WTC11 (cell line): ENCODE measurements around the gene NLE1. TPM values are rescaled to one million over a fixed set of nuclear protein-coding genes. Genes with fewer than 3 reads are reported as not detected.

Source experiments
- ATAC-seq: fragments of 200-7000 bp; cut with Tn5 transposase; 2 replicates; pipeline ENCODE4 v1.10.0; 2021; ENCODE audit warnings: mild to moderate bottlenecking, moderate library complexity
- CTCF ChIA-PET: fragments of 300-600 bp; sonication (Branson Sonifier 250); formaldehyde crosslinking; loops from one replicate; lab custom pipeline; 2021; ENCODE audit warnings: antibody characterized with exemption; lab: Charles Lee
- POLR2A ChIA-PET: fragments of 350-600 bp; sonication (Branson Sonifier 250); formaldehyde crosslinking; loops from one replicate; lab custom pipeline; 2021; ENCODE audit warnings: antibody characterized with exemption; lab: Charles Lee
- DNase-seq: peaks from one replicate; pipeline ENCODE4 v3.0.0; 2021; ENCODE audit warnings: low spot score
- H3K27ac Mint-ChIP-seq: 2 replicates; pipeline ENCODE4 v1.8.0; 2021; ENCODE audit warnings: mixed read lengths
- H3K27me3 Mint-ChIP-seq: 2 replicates; pipeline ENCODE4 v1.8.0; 2021; ENCODE audit warnings: low read depth, mild to moderate bottlenecking, moderate library complexity, mixed read lengths
- H3K36me3 Mint-ChIP-seq: 2 replicates; pipeline ENCODE4 v1.8.0; 2021; ENCODE audit warnings: mixed read lengths
- H3K4me1 Mint-ChIP-seq: 2 replicates; pipeline ENCODE4 v1.8.0; 2022; ENCODE audit warnings: mixed read lengths
- H3K4me3 Mint-ChIP-seq: 2 replicates; pipeline ENCODE4 v1.8.0; 2021; ENCODE audit warnings: mild to moderate bottlenecking, moderate library complexity, mixed read lengths
- H3K9me3 Mint-ChIP-seq: 2 replicates; pipeline ENCODE4 v1.8.0; 2021; ENCODE audit warnings: mixed read lengths
- FOXJ3 ChIP-seq: sonication (generic); formaldehyde crosslinking; IDR thresholded peaks from 2 replicates; pipeline ENCODE4 v1.9.0; 2021; ENCODE audit warnings: missing genetic modification reagents, mild to moderate bottlenecking, borderline replicate concordance
- MYBL2 ChIP-seq: sonication (generic); formaldehyde crosslinking; IDR thresholded peaks from 2 replicates; pipeline ENCODE4 v1.8.1; 2023; ENCODE audit warnings: mild to moderate bottlenecking, moderate library complexity, missing genetic modification reagents
- NFE2L1 ChIP-seq: sonication (generic); formaldehyde crosslinking; IDR thresholded peaks from 2 replicates; pipeline ENCODE4 v1.8.1; 2023; ENCODE audit warnings: missing genetic modification reagents
- OVOL2 ChIP-seq: fragments of 250-450 bp; sonication (Bioruptor Pico); IDR thresholded peaks from 2 replicates; pipeline ENCODE4 v1.9.0; 2021; ENCODE audit warnings: mild to moderate bottlenecking, borderline replicate concordance
- SOX15 ChIP-seq: fragments of 250-450 bp; sonication (Bioruptor Pico); IDR thresholded peaks from 2 replicates; pipeline ENCODE4 v1.9.0; 2021; ENCODE audit warnings: mild to moderate bottlenecking
- ZNF263 ChIP-seq: sonication (generic); formaldehyde crosslinking; IDR thresholded peaks from 2 replicates; pipeline ENCODE4 v1.8.1; 2022; ENCODE audit warnings: low read depth, mild to moderate bottlenecking, moderate library complexity, missing genetic modification reagents
- ZNF317 ChIP-seq: sonication (generic); formaldehyde crosslinking; IDR thresholded peaks from 2 replicates; pipeline ENCODE4 v1.8.1; 2023; ENCODE audit warnings: low read depth, mild to moderate bottlenecking, moderate library complexity, missing genetic modification reagents, borderline replicate concordance
- ZNF416 ChIP-seq: fragments of 250-450 bp; sonication (Bioruptor Pico); IDR thresholded peaks from 2 replicates; pipeline ENCODE4 v1.9.0; 2021; ENCODE audit warnings: mild to moderate bottlenecking, inconsistent platforms
- ZNF512 ChIP-seq: sonication (generic); formaldehyde crosslinking; IDR thresholded peaks from 2 replicates; pipeline ENCODE4 v1.8.1; 2022; ENCODE audit warnings: missing genetic modification reagents, borderline replicate concordance
- total RNA-seq: library from RNA; stranded (reverse); gene quantifications from 3 replicates; pipeline ENCODE4 v1.2.3, GENCODE V29; 2021
- TF ChIP-seq, protein P1 (sequence below): sonication (generic); formaldehyde crosslinking; IDR thresholded peaks from 2 replicates; pipeline ENCODE4 v1.8.1; 2022; ENCODE audit warnings: low read depth, missing genetic modification reagents, borderline replicate concordance
- TF ChIP-seq, protein P2 (sequence below): fragments of 250-450 bp; sonication (Bioruptor Pico); IDR thresholded peaks from 2 replicates; pipeline ENCODE4 v1.8.0; 2021; ENCODE audit warnings: mild to moderate bottlenecking
- TF ChIP-seq, protein P3 (sequence below): sonication (generic); formaldehyde crosslinking; IDR thresholded peaks from 2 replicates; pipeline ENCODE4 v1.8.1; 2022; ENCODE audit warnings: mild to moderate bottlenecking, missing genetic modification reagents, moderate library complexity, borderline replicate concordance
- TF ChIP-seq, protein P4 (sequence below): sonication (generic); formaldehyde crosslinking; IDR thresholded peaks from 2 replicates; pipeline ENCODE4 v1.8.0; 2023; ENCODE audit warnings: missing genetic modification reagents, mild to moderate bottlenecking, borderline replicate concordance
- TF ChIP-seq, protein P5 (sequence below): sonication (generic); formaldehyde crosslinking; IDR thresholded peaks from 2 replicates; pipeline ENCODE4 v1.8.0; 2022; ENCODE audit warnings: mild to moderate bottlenecking, missing genetic modification reagents

Gene NLE1
- total RNA-seq, 1 experiment from 2014 or later, result 52.2 TPM

- TF ChIP-seq, protein P1, sequence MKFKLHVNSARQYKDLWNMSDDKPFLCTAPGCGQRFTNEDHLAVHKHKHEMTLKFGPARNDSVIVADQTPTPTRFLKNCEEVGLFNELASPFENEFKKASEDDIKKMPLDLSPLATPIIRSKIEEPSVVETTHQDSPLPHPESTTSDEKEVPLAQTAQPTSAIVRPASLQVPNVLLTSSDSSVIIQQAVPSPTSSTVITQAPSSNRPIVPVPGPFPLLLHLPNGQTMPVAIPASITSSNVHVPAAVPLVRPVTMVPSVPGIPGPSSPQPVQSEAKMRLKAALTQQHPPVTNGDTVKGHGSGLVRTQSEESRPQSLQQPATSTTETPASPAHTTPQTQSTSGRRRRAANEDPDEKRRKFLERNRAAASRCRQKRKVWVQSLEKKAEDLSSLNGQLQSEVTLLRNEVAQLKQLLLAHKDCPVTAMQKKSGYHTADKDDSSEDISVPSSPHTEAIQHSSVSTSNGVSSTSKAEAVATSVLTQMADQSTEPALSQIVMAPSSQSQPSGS, result no peak
- no peak for TF ChIP-seq ZNF512 (CRISPR knock-in tag)
- TF ChIP-seq ZNF263, result no peak
- no peak for TF ChIP-seq SOX15 (CRISPR knock-in tag)
- TF ChIP-seq FOXJ3, result no peak
- no peak for TF ChIP-seq MYBL2 (CRISPR knock-in tag)
- TF ChIP-seq ZNF416, result no peak
- TF ChIP-seq NFE2L1, result no peak
- TF ChIP-seq, protein P2, sequence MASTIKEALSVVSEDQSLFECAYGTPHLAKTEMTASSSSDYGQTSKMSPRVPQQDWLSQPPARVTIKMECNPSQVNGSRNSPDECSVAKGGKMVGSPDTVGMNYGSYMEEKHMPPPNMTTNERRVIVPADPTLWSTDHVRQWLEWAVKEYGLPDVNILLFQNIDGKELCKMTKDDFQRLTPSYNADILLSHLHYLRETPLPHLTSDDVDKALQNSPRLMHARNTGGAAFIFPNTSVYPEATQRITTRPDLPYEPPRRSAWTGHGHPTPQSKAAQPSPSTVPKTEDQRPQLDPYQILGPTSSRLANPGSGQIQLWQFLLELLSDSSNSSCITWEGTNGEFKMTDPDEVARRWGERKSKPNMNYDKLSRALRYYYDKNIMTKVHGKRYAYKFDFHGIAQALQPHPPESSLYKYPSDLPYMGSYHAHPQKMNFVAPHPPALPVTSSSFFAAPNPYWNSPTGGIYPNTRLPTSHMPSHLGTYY, result no peak
- no peak for TF ChIP-seq OVOL2 (CRISPR knock-in tag)
Observed at GRCh38 chr17:35082073-35082657, 59.9 kb downstream of the NLE1 start (continued).

DNA sequence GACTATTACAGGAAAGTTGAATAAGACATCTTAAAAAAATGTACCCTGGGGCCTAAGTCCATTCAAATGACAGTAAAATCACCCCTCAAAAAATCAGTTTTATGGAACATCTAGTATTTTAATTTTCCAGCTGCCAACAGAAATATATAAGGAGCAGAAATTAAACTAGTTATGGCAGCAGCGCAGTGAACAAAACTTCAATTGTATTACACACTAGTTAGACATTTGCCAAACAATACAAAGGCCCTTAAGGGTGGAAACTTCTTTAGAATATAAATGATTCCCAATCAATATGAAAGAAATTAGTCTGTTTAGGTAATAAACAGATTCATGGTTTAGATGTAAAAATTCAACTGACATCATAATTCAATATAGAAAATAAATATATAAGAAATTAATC lies 60.5 kb downstream of the NLE1 start:
- Mint-ChIP-seq H3K27ac (no peak overlapping the region; the same call in 1 of the 2 replicates), H3K27me3 (no peaks in the 10 kb centered on the region), H3K4me3 (no peak overlapping the region), H3K4me1 (peaks cover 59% of the 10 kb centered on the region), H3K36me3 (no peaks in the 10 kb centered on the region), H3K9me3 (no peaks in the 10 kb centered on the region)
- DNase-seq (no peak), ATAC-seq (no peak)
- CTCF ChIA-PET, result interaction anchor here (0.6 to 2.2 kb wide), 3 partner anchors 8 to 64 kb away, joined by 3 to 7 read pairs (median 4); no protein-coding TSS in a partner anchor
- POLR2A ChIA-PET, result interaction anchor here (0.6 kb wide), 1 partner anchor 18 kb away, joined by 5 read pairs; no protein-coding TSS in a partner anchor
- no peak for TF ChIP-seq ZNF317
- TF ChIP-seq, protein P3, sequence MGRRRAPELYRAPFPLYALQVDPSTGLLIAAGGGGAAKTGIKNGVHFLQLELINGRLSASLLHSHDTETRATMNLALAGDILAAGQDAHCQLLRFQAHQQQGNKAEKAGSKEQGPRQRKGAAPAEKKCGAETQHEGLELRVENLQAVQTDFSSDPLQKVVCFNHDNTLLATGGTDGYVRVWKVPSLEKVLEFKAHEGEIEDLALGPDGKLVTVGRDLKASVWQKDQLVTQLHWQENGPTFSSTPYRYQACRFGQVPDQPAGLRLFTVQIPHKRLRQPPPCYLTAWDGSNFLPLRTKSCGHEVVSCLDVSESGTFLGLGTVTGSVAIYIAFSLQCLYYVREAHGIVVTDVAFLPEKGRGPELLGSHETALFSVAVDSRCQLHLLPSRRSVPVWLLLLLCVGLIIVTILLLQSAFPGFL (CRISPR knock-in tag), result no peak
- TF ChIP-seq, protein P4, sequence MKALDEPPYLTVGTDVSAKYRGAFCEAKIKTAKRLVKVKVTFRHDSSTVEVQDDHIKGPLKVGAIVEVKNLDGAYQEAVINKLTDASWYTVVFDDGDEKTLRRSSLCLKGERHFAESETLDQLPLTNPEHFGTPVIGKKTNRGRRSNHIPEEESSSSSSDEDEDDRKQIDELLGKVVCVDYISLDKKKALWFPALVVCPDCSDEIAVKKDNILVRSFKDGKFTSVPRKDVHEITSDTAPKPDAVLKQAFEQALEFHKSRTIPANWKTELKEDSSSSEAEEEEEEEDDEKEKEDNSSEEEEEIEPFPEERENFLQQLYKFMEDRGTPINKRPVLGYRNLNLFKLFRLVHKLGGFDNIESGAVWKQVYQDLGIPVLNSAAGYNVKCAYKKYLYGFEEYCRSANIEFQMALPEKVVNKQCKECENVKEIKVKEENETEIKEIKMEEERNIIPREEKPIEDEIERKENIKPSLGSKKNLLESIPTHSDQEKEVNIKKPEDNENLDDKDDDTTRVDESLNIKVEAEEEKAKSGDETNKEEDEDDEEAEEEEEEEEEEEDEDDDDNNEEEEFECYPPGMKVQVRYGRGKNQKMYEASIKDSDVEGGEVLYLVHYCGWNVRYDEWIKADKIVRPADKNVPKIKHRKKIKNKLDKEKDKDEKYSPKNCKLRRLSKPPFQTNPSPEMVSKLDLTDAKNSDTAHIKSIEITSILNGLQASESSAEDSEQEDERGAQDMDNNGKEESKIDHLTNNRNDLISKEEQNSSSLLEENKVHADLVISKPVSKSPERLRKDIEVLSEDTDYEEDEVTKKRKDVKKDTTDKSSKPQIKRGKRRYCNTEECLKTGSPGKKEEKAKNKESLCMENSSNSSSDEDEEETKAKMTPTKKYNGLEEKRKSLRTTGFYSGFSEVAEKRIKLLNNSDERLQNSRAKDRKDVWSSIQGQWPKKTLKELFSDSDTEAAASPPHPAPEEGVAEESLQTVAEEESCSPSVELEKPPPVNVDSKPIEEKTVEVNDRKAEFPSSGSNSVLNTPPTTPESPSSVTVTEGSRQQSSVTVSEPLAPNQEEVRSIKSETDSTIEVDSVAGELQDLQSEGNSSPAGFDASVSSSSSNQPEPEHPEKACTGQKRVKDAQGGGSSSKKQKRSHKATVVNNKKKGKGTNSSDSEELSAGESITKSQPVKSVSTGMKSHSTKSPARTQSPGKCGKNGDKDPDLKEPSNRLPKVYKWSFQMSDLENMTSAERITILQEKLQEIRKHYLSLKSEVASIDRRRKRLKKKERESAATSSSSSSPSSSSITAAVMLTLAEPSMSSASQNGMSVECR (CRISPR knock-in tag), result no peak
- TF ChIP-seq, protein P5, sequence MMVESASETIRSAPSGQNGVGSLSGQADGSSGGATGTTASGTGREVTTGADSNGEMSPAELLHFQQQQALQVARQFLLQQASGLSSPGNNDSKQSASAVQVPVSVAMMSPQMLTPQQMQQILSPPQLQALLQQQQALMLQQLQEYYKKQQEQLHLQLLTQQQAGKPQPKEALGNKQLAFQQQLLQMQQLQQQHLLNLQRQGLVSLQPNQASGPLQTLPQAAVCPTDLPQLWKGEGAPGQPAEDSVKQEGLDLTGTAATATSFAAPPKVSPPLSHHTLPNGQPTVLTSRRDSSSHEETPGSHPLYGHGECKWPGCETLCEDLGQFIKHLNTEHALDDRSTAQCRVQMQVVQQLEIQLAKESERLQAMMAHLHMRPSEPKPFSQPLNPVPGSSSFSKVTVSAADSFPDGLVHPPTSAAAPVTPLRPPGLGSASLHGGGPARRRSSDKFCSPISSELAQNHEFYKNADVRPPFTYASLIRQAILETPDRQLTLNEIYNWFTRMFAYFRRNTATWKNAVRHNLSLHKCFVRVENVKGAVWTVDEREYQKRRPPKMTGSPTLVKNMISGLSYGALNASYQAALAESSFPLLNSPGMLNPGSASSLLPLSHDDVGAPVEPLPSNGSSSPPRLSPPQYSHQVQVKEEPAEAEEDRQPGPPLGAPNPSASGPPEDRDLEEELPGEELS (CRISPR knock-in tag), result no peak
